ENCODE results near the gene CYLD.

The CYLD gene

DNA sequence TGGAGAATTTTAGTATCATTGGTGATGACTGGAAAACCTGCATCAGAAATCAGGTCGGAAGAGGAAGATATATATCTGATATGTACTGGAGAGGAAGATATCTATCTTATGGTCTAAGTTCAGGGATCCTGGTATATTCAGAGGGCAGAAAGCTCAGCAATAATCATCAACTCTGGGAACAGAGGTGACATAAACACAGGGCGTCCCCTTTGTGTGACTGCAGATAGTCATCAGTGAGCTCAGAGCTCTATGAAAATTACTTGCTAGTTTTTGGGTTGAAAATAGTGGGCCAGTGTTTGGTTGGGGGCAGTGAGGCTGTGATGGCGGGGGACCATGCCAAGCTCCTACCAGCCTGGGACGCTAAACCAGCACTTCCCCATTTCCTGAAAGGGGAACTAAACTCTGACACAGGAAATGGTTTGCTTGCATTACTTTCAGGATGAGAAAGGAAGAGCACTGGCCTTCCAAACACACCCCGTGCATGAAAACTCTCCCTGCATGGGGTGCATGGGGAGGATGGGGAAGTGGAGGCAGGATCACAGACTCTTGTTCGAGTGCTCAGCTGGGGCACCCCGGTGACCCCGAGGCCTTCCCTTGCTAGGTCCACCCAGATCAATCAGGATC lies 32.7 kb upstream of the CYLD start (continued):
- TF ChIP-seq PRDM2 (tag by site-specific recombination; IDR thresholded peaks at IDR 0.05; ENCODE audit: borderline replicate concordance) (no peak), SP3 (tag by site-specific recombination; IDR thresholded peaks at IDR 0.05) (no peak), ZNF660 (tag by site-specific recombination; IDR thresholded peaks at IDR 0.05) (no peak), ZNF121 (tag by site-specific recombination; IDR thresholded peaks at IDR 0.05) (no peak), IKZF3 (tag by site-specific recombination; IDR thresholded peaks at IDR 0.05) (no peak), ZNF670 (tag by site-specific recombination; IDR thresholded peaks at IDR 0.05; ENCODE audit: low read depth) (no peak)
- TF ChIP-seq, protein P1, sequence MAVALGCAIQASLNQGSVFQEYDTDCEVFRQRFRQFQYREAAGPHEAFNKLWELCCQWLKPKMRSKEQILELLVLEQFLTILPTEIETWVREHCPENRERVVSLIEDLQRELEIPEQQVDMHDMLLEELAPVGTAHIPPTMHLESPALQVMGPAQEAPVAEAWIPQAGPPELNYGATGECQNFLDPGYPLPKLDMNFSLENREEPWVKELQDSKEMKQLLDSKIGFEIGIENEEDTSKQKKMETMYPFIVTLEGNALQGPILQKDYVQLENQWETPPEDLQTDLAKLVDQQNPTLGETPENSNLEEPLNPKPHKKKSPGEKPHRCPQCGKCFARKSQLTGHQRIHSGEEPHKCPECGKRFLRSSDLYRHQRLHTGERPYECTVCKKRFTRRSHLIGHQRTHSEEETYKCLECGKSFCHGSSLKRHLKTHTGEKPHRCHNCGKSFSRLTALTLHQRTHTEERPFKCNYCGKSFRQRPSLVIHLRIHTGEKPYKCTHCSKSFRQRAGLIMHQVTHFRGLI (tag by site-specific recombination; IDR thresholded peaks at IDR 0.05): no peak

GRCh38 chr16:50709980-50710379 lies 31.9 kb upstream of the CYLD start:
- Histone ChIP-seq H3K9me3 (ENCODE audit: control insufficient read depth, insufficient read depth, low read depth, low read length) (no peaks in the 10 kb centered on the region), H3K4me3 (ENCODE audit: low read depth, low read length) (no peak overlapping the region), H3K4me1 (ENCODE audit: control insufficient read depth, insufficient read depth, low read length) (no peaks in the 10 kb centered on the region), H3K36me3 (ENCODE audit: control insufficient read depth in 2 of 2, insufficient read depth in 1 of 2, low read length in 2 of 2) (no peaks in the 10 kb centered on the region), H3K27ac (ENCODE audit: extremely low read depth, low read depth, low read length) (no peak overlapping the region)
- TF ChIP-seq ZXDB (tag by site-specific recombination; IDR thresholded peaks at IDR 0.05) (no peak), ZNF514 (tag by site-specific recombination; IDR thresholded peaks at IDR 0.05) (no peak), ZNF155 (tag by site-specific recombination; IDR thresholded peaks at IDR 0.05) (no peak), ZNF585B (tag by site-specific recombination; IDR thresholded peaks at IDR 0.05) (no peak), ZNF19 (tag by site-specific recombination; IDR thresholded peaks at IDR 0.05; ENCODE audit: low read depth) (no peak), ZNF24 (tag by site-specific recombination; IDR thresholded peaks at IDR 0.05) (no peak)
- CTCF ChIA-PET: no interaction called here
- POLR2A ChIA-PET: no interaction called here

DNA sequence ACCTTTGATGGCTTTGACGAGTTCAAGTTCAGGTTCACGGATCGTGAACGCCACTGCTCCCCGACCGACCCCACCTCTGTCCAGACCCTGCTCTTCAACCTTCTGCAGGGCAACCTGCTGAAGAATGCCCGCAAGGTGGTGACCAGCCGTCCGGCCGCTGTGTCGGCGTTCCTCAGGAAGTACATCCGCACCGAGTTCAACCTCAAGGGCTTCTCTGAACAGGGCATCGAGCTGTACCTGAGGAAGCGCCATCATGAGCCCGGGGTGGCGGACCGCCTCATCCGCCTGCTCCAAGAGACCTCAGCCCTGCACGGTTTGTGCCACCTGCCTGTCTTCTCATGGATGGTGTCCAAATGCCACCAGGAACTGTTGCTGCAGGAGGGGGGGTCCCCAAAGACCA lies 30.8 kb upstream of the CYLD start:
- Histone ChIP-seq H3K4me1 (ENCODE audit: control insufficient read depth, insufficient read depth, low read length) (no peaks in the 10 kb centered on the region), H3K9me3 (ENCODE audit: control insufficient read depth, insufficient read depth, low read depth, low read length) (no peaks in the 10 kb centered on the region), H3K4me3 (ENCODE audit: low read depth, low read length) (no peak overlapping the region), H3K36me3 (ENCODE audit: control insufficient read depth in 2 of 2, insufficient read depth in 1 of 2, low read length in 2 of 2) (no peaks in the 10 kb centered on the region), H3K27ac (ENCODE audit: extremely low read depth, low read depth, low read length) (no peak overlapping the region)
- ChIA-PET POLR2A (no interaction called here), CTCF (no interaction called here)
- TF ChIP-seq, protein P2, sequence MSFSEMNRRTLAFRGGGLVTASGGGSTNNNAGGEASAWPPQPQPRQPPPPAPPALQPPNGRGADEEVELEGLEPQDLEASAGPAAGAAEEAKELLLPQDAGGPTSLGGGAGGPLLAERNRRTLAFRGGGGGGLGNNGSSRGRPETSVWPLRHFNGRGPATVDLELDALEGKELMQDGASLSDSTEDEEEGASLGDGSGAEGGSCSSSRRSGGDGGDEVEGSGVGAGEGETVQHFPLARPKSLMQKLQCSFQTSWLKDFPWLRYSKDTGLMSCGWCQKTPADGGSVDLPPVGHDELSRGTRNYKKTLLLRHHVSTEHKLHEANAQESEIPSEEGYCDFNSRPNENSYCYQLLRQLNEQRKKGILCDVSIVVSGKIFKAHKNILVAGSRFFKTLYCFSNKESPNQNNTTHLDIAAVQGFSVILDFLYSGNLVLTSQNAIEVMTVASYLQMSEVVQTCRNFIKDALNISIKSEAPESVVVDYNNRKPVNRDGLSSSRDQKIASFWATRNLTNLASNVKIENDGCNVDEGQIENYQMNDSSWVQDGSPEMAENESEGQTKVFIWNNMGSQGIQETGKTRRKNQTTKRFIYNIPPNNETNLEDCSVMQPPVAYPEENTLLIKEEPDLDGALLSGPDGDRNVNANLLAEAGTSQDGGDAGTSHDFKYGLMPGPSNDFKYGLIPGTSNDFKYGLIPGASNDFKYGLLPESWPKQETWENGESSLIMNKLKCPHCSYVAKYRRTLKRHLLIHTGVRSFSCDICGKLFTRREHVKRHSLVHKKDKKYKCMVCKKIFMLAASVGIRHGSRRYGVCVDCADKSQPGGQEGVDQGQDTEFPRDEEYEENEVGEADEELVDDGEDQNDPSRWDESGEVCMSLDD (tag by site-specific recombination; IDR thresholded peaks at IDR 0.05): no peak
- TF ChIP-seq ZNF747 (tag by site-specific recombination; IDR thresholded peaks at IDR 0.05) (no peak), SP7 (tag by site-specific recombination; IDR thresholded peaks at IDR 0.05) (no peak), ZNF664 (tag by site-specific recombination; IDR thresholded peaks at IDR 0.05) (no peak), MEIS1 (CRISPR knock-in tag; IDR thresholded peaks at IDR 0.05; ENCODE audit: borderline replicate concordance) (no peak), ZNF776 (tag by site-specific recombination; IDR thresholded peaks at IDR 0.05; ENCODE audit: borderline replicate concordance) (no peak), ZNF670 (tag by site-specific recombination; IDR thresholded peaks at IDR 0.05; ENCODE audit: low read depth) (no peak), ZNF621 (tag by site-specific recombination; IDR thresholded peaks at IDR 0.05) (no peak)
- TF ChIP-seq, protein P3, sequence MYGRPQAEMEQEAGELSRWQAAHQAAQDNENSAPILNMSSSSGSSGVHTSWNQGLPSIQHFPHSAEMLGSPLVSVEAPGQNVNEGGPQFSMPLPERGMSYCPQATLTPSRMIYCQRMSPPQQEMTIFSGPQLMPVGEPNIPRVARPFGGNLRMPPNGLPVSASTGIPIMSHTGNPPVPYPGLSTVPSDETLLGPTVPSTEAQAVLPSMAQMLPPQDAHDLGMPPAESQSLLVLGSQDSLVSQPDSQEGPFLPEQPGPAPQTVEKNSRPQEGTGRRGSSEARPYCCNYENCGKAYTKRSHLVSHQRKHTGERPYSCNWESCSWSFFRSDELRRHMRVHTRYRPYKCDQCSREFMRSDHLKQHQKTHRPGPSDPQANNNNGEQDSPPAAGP (tag by site-specific recombination; IDR thresholded peaks at IDR 0.05): no peak
- TF ChIP-seq, protein P4, sequence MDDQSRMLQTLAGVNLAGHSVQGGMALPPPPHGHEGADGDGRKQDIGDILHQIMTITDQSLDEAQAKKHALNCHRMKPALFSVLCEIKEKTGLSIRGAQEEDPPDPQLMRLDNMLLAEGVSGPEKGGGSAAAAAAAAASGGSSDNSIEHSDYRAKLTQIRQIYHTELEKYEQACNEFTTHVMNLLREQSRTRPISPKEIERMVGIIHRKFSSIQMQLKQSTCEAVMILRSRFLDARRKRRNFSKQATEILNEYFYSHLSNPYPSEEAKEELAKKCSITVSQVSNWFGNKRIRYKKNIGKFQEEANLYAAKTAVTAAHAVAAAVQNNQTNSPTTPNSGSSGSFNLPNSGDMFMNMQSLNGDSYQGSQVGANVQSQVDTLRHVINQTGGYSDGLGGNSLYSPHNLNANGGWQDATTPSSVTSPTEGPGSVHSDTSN (CRISPR knock-in tag; IDR thresholded peaks at IDR 0.05): no peak

Measured in HEK293 (cell line).